Peyer's patch (tissue), 4 donors: ENCODE results near the gene PUSL1. TPM values are rescaled to one million over a fixed set of nuclear protein-coding genes. Genes with fewer than 3 reads are reported as not detected.
A peak's percentile ranks its signal among the peaks of the same experiment; 100 is the strongest.

Experiments
- DNase-seq, 3 donors: peaks; one replicate each; pipeline ENCODE4 v3.0.0-alpha.2; 2017 to 2019
- H3K27ac ChIP-seq, 4 donors: fragments of 200-600 bp; sonication (generic); one replicate each; pipeline ENCODE4 v1.5.1; 2016 to 2019
- H3K27me3 ChIP-seq, 2 donors: fragments of 200-600 bp; sonication (generic); one replicate each; pipeline ENCODE4 v1.5.1; 2019
- H3K36me3 ChIP-seq, 3 donors: fragments of 200-600 bp; sonication (generic); one replicate each; pipeline ENCODE4 v1.5.1; 2016 to 2019
- H3K4me1 ChIP-seq, 4 donors: fragments of 200-600 bp; sonication (generic); one replicate each; pipeline ENCODE4 v1.5.1; 2016 to 2019
- H3K4me3 ChIP-seq, 4 donors: fragments of 200-600 bp; sonication (generic); 1 replicate in 3 of 4; 2 replicates in 1 of 4; pipeline ENCODE4 v1.5.1; 2016 to 2019; ENCODE audit warnings: mild to moderate bottlenecking in 1 of 4
- H3K9me3 ChIP-seq, 4 donors: fragments of 200-600 bp; sonication (generic); one replicate each; pipeline ENCODE4 v1.5.1; 2016 to 2019; ENCODE audit warnings: mild to moderate bottlenecking in 1 of 4
- POLR2A ChIP-seq, 2 donors: fragments of 450-650 bp; IDR thresholded peaks; one replicate each; pipeline ENCODE4 v1.5.1; 2017; ENCODE audit warnings: antibody characterized with exemption in 2 of 2, mild to moderate bottlenecking in 2 of 2, moderate library complexity in 2 of 2
- total RNA-seq, 4 donors: library from RNA; depleted of rRNA; stranded (reverse); fragments of >200 nt; gene quantifications; one replicate each; pipeline ENCODE4 v1.1.0, GENCODE V29; 2016
- TF ChIP-seq, protein P1 (sequence below), 6 experiments: fragments of 450-650 bp in 4 of 6; fragments of 200-600 bp in 2 of 6; sonication (generic) in 1 of 6; IDR thresholded peaks; one replicate each; pipeline ENCODE4 v1.5.1; 2017 to 2019; ENCODE audit warnings: antibody characterized with exemption in 6 of 6, mild to moderate bottlenecking in 3 of 6, moderate library complexity in 1 of 6

The PUSL1 gene
- total RNA-seq, 4 donors from 2014 or later, result 12.4 to 38.9 (median 24.4) TPM

DNA sequence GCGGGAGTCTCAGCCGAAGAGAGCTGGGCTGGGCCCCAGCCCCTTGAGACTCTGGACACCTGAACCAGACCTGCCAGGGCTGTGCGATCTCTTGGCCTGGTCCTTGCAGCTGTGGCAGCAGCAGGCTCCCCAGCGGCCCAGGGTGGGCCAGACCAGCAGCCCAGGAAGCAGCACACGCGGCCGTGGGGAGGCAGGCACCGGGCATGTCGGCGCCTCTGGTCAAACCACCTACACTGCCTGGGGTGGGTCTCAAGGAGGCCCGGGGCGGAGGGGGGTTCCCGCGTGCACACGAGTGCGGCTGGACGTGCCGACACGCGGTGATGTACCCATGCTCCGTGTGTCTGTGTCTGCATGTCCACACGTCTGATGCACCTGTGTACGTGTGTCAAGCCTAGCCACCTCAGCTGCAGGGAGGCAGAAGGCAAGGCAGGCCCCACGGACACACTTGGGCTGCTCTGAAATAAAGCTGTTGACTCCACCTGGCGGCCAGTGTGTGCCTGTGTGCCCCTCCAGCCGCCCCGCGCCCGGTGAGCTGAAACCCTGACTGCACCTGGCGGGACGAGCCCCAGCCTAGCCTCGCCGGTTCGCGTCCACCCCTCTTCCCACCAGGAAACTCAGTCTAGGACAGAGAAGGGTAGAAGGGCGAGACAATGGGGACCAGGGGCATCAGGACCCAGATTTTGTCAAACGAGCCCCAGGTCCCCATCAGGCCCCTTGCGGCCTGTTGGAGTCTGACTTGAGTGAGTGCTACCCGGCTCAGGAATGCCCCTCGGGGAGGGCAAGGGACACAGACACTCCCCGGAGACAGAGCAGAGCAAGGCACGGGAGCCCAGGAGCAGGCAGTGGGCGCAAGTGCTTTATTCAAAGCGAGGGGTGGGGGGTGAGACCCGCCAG, 16.6 kb upstream of the PUSL1 start:
- peak; percentile 79 to 91 (median 87) for DNase-seq
- Histone ChIP-seq H3K27me3 (no peaks in the 10 kb centered on the region), H3K4me3 (no peak overlapping the region), H3K36me3 (peaks cover 0 to 28% (median 0%) of the 10 kb centered on the region in 3 donors), H3K9me3 (no peaks in the 10 kb centered on the region), H3K4me1 (peaks cover 0 to 16% (median 5%) of the 10 kb centered on the region in 4 donors), H3K27ac (no peak overlapping the region)
- TF ChIP-seq, protein P1, sequence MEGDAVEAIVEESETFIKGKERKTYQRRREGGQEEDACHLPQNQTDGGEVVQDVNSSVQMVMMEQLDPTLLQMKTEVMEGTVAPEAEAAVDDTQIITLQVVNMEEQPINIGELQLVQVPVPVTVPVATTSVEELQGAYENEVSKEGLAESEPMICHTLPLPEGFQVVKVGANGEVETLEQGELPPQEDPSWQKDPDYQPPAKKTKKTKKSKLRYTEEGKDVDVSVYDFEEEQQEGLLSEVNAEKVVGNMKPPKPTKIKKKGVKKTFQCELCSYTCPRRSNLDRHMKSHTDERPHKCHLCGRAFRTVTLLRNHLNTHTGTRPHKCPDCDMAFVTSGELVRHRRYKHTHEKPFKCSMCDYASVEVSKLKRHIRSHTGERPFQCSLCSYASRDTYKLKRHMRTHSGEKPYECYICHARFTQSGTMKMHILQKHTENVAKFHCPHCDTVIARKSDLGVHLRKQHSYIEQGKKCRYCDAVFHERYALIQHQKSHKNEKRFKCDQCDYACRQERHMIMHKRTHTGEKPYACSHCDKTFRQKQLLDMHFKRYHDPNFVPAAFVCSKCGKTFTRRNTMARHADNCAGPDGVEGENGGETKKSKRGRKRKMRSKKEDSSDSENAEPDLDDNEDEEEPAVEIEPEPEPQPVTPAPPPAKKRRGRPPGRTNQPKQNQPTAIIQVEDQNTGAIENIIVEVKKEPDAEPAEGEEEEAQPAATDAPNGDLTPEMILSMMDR (IDR thresholded peaks at IDR 0.05), result peak; percentile 70 to 87 (median 82)
- TF ChIP-seq POLR2A (IDR thresholded peaks at IDR 0.05), result no peak

DNA sequence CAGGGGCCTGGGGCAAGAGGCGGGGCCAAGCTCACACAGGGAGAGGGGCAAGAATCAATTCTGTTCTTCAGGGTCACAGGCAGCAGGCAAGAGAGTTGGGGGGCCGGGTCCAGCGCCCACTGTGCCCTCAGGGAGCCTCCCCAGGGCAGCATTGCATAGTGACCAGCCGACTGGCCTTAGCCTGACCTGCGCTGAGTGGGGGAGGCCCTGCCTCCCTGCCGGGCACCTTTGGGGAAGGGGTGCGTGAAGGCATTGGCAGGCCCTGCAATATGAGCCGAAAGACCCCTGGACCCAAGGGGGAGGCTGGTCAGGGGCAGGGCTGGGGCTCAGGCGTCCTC, 16.0 kb upstream of the PUSL1 start:
- H3K36me3 ChIP-seq, result peaks cover 0 to 28% (median 0%) of the 10 kb centered on the region in 3 donors
- H3K4me1 ChIP-seq, result peaks cover 0 to 16% (median 5%) of the 10 kb centered on the region in 4 donors
- DNase-seq, result no peak
- H3K9me3 ChIP-seq, result no peaks in the 10 kb centered on the region
- H3K4me3 ChIP-seq, result no peak overlapping the region
- H3K27me3 ChIP-seq, result no peaks in the 10 kb centered on the region
- no peak overlapping the region for H3K27ac ChIP-seq
- TF ChIP-seq POLR2A (IDR thresholded peaks at IDR 0.05), result no peak
- TF ChIP-seq, protein P1 (IDR thresholded peaks at IDR 0.05), result no peak

DNA sequence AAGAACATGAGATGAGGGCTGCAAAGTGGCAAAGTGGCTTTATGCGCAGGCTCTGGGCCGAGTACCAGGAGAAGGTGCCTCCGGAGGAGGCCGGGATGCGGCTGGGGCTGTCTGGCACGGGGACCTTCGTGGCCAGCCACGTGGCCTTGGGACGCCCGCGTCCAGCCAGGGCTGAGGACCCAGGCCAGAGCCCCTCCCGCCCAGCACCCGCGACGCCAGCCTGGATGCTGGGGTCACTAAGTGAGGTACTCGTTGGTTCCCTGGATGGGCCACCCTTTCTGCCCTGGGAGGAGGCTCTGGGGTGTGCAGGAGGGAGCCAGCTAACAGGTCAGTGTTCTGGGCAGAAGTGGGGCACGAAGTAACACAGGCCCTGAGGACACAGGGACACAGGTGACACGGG, 15.5 kb upstream of the PUSL1 start:
- DNase-seq, result no peak
- no peak overlapping the region for H3K27ac ChIP-seq
- H3K4me1 ChIP-seq, result peaks cover 0 to 16% (median 5%) of the 10 kb centered on the region in 4 donors
- H3K36me3 ChIP-seq, result peaks cover 0 to 29% (median 0%) of the 10 kb centered on the region in 3 donors
- no peaks in the 10 kb centered on the region for H3K9me3 ChIP-seq
- H3K27me3 ChIP-seq, result no peaks in the 10 kb centered on the region
- TF ChIP-seq, protein P1 (IDR thresholded peaks at IDR 0.05), result no peak
- no peak for TF ChIP-seq POLR2A (IDR thresholded peaks at IDR 0.05)
- H3K4me3 ChIP-seq, result no peak overlapping the region

DNA sequence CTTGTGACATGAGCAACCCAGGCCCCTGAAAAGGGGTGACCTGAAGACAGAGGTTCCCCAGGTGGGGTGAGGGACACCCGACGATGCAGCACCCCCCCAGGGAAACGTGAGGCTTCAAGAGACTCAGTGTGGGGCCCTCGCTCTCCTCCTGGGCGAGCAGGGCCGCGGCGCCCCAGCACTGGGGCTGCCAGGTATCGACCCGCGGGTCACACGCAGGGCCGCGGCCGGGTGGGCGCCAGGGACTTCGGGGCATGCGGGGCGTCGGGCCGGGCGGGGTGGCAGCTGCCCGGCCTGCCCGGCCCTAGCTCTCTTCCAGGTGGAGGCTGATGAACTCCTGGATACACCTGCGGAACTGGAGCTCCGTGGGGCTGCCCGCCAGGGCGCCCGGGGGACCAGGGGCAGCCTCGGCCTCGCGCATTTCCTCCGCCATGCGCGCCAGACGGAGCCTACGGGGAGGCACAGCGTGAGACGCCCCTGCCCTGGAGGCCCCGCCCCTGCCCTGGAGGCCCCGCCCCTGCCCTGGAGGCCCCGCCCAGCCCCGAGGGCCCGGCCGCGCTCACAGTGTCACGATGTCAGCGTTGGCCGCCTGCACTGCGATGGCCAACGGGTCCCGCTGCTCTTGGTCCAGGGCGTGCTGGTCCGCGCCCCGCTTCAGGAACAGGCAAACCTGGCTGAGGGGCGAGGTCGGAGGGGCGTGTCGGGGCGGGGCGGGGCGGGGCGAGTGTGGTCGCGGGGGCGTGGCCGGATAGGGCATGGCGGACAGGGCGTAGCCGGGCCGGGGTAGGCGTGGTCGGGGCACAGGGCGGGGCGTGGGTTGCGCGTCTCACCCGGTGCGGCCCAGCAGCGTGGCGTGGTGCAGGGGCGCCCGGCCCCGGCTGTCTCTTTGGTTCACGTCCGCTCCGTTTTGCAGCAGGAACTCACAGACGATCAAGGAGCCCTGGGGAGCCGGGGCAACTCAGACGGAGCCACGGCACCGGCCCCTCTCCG, 14.8 kb upstream of the PUSL1 start:
- no peak overlapping the region for H3K27ac ChIP-seq
- DNase-seq, result no peak
- H3K36me3 ChIP-seq, result peaks cover 0 to 33% (median 0%) of the 10 kb centered on the region in 3 donors
- no peaks in the 10 kb centered on the region for H3K9me3 ChIP-seq
- no peak overlapping the region for H3K4me3 ChIP-seq
- H3K27me3 ChIP-seq, result no peaks in the 10 kb centered on the region
- TF ChIP-seq POLR2A (IDR thresholded peaks at IDR 0.05), result no peak
- TF ChIP-seq, protein P1 (IDR thresholded peaks at IDR 0.05), result no peak
- peaks cover 0 to 16% (median 5%) of the 10 kb centered on the region in 4 donors for H3K4me1 ChIP-seq

DNA sequence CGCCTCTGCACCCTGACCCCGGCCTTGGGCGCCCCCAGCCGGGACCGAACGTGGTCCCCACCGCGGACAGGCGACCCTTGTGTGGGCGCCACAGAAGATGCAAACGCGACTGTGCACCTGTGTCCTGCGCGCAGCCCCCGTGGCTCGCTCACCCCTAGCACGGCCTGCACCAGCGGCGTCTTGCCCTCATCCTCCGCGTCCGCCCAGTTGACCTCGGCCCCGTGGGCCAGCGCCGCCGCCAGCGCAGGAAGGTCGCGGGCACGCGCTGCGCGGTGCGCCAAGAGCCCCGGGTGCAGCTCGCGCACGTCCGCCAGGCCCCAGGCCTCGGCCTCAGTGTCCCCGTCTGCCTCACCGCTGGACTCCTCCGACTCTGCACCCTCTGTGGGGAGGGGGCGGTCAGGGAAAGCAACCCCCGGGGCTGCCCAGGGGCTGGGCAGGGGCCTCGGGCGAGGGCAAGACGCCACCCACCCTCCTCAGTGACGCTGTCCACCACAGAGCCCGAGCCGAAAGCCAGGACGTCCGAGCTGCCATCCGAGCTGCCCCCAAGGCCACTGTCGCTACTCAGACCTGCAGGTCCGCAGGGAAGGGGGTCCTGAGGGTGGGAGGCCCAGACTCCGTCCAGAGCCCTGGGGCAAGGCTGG, 14.0 kb upstream of the PUSL1 start:
- no peaks in the 10 kb centered on the region for H3K27me3 ChIP-seq
- peaks cover 0 to 16% (median 5%) of the 10 kb centered on the region in 4 donors for H3K4me1 ChIP-seq
- DNase-seq, result no peak
- H3K9me3 ChIP-seq, result no peaks in the 10 kb centered on the region
- TF ChIP-seq POLR2A (IDR thresholded peaks at IDR 0.05), result no peak
- TF ChIP-seq, protein P1 (IDR thresholded peaks at IDR 0.05), result no peak
- H3K4me3 ChIP-seq, result no peak overlapping the region
- H3K36me3 ChIP-seq, result peaks cover 0 to 33% (median 0%) of the 10 kb centered on the region in 3 donors
- no peak overlapping the region for H3K27ac ChIP-seq
